ENCODE measurements around the gene HP.

DNA sequence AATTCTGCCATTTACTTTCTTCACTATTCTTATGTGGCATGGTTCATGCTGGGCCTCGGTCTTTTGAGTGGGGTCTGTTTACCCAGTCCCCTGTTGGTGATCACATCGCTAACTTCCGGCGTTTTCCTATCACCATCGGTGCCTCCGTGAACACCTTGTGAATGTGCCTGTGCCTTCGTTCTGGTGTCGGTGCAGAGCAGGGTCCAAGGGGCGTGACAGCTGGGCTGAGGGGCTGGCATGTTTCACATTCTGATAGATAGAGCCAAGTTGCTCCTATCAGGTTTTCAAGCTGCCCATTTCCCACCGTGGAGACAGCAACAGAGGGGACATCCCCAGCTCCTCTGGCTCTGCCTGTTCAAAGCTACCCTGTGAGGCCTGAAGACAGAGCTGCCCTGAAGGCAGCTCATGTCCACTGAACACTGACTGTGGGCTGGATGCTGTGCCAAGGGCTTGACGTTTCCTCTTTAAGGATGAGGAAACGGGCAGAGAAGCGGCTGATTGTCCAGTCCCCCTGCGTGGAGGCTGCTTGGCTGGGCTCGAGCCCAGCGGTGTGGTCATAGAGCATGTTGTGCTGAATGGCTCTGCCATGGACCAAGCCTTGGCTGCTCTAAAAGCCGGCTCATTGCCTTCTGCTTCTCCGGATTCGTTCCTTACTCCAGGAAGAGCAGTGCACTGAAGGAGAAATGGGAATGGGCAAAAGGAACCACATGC lies 28.7 kb upstream of the HP start:
- no peak for TF ChIP-seq EZH2 (IDR thresholded peaks at IDR 0.05)
- no peak for TF ChIP-seq ZNF274 (IDR thresholded peaks at IDR 0.05; ENCODE audit: low read depth, low read length)
- TF ChIP-seq SIN3A (IDR thresholded peaks at IDR 0.05; ENCODE audit: low read depth): no peak
